Measurements from ENCODE around the gene SOCS4.
"Not testable (repeated sequence)": the region's sequence is repeated elsewhere in the genome, so short reads cannot be mapped to it uniquely, and the experiment has no call there.

SOCS4 gene

DNA sequence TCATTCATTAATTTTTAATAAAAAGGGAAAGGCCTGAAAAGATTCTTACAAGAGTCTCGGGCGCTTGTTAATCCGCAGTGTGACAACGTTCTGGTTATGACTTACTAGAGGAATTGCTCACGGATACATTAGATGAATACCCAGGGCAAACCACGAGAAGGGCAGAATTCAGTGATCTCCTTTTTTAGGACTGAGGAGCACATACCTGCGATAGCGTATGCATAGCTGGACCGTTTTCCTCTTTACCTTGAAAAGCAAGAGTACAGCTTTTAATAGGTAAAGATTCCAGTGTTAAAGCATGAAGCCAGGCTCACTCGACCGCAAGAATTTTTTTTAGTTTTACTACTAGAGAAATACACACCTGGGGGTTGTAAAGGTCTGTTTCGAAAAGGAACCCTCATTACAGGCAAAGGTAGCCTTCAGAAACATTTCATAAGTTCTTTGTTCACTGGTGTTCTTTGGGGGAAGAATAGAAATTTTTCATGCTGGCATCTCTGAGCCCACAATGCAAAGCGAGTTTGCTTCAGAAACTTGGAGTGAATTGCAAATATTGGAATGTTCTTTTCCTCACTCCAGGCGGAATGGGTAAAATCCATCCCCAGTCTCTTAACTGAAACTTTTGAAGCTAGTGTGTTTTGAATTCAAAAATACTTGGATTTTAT is 25.4 kb downstream of the SOCS4 start:
- no peak for DNase-seq

- DNase-seq = no peak
Measured at GRCh38 chr14:55053018-55053417, 26.0 kb downstream of the SOCS4 start.

- DNase-seq = no peak
Measured at GRCh38 chr14:55053500-55053899, 26.5 kb downstream of the SOCS4 start.

- no peak for DNase-seq
Measured at GRCh38 chr14:55054098-55054497, 27.1 kb downstream of the SOCS4 start.

- no peak for DNase-seq
Measured at GRCh38 chr14:55057919-55058318, 30.9 kb downstream of the SOCS4 start.

GRCh38 chr14:55059333-55059732 is 32.3 kb downstream of the SOCS4 start:
- no peak for DNase-seq

GRCh38 chr14:55062517-55063351 is 35.7 kb downstream of the SOCS4 start:
- DNase-seq = no peak

DNA sequence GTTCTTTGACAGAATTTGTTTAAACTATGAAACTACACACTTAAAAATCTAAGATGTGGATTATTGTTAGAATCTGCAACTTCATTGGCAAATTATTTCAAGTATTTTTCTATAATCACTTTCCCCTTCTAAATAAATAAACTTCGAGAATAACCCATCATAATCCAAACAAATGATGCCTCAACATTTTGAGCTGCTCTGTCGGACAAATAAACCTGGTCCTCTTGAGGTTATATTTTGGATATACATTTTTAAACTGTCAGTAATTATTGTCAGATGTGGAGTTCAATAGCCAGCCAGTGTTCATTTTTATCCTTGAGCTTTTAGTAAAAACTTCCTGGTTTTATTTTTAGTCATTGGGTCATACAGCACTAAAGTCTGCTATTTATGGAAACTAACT is 37.9 kb downstream of the SOCS4 start:
- not testable (repeated sequence) for DNase-seq

DNA sequence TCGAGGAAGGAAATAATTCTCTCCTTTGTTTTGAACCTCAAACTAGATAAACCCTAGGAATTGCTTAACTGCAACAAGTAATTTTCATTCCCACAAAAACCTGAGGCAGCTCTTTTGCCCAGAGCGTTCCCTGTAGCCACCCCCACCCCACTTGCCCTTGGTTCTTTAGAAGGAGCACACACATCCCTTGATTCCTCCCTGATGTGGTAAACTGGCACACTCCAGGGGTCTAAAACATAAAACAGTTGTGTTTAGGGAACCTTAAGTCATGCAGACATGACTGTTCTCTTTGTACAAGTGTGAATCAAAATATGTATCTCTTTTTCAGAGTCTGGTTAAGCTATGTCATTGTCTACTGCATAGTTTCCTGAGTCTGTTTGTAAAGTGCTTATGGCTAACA is 38.4 kb downstream of the SOCS4 start:
- no peak for DNase-seq

GRCh38 chr14:55066223-55066622 is 39.2 kb downstream of the SOCS4 start:
- DNase-seq = no peak

- no peak for DNase-seq
Measured at GRCh38 chr14:55070981-55071411, 44.0 kb downstream of the SOCS4 start.

DNA sequence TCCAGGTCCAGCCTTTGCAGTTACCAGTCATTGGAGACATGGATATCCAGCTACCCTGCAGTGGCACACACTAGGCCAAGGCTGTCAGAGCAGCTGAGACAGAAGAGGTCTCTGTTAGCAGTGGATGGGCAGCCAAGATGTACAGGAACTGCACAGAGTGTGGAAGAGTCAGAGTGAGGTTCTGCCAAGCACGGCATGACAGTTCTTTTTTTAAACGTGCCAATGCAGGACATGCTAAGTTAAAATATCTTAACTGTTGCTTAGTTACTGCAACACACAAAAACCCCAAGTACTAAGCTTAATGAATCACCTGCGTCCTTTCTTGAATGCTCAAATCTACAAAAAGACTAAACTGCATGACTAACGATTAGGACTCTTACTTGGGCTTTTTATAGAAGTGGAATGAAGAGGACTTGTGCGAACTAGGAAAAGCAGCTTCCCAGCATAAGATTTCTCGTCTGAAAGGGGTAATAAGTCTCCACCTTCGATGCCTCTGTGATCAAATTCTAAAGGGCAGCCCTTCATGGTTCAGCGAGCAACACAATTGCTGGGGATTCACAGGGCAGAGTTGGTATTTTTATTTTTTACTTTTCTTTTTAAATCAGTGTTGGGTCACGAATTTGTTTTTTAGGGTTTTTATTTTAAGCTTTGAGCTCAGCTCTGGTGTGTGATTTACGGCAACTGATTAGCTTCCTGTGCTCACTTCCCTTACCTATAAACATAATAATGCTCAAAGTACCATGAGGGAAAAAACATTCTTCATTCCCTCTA is 45.0 kb downstream of the SOCS4 start:
- DNase-seq = no peak

- DNase-seq = no peak
Measured at GRCh38 chr14:55073856-55074255, 46.8 kb downstream of the SOCS4 start.

DNA sequence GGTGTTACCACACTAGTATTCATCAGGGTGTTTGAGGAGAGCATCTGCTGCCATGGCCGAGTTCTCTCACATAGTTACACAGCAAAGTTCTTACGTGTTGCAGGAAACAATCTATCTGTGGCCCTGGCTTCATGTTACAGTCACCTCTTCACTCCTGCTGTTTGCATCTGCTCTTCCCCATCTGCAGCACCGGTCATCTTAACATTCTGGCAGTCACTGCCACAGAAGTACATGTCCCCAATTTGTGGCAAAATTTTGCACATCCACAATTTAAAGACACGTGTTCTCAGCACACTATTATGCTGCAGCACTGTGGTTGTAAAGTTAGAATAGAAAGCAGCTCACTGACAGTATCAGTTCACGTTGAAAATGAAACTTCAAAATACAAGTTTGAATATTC is 47.6 kb downstream of the SOCS4 start:
- no peak for DNase-seq

DNA sequence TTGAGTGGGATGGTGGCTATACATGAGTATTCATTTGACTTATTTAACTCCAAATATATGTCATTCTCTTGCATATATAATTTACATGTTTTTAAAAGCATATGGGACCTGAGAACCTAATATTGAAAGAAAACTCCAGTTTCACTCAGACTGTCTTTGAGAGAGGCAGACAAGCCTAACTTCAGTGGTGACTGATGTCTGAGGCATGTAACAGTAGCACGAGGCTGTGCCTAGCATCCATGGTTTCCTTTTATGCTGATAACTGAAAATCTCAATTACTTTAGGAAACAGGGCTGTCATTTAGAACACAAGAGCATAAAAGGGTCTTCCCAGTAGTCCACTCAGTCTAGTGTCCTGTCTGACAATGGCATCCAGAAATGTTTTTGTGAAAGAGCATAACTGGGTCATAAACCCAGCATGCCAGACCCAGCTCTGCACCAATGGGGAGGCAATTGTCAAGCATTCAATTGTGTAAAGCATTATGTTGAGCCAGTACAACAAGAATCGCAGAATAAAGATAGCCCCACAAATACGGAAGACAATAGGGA is 48.7 kb downstream of the SOCS4 start:
- no peak for DNase-seq

GRCh38 chr14:55077170-55078151 is 50.4 kb downstream of the SOCS4 start:
- no peak for DNase-seq

DNA sequence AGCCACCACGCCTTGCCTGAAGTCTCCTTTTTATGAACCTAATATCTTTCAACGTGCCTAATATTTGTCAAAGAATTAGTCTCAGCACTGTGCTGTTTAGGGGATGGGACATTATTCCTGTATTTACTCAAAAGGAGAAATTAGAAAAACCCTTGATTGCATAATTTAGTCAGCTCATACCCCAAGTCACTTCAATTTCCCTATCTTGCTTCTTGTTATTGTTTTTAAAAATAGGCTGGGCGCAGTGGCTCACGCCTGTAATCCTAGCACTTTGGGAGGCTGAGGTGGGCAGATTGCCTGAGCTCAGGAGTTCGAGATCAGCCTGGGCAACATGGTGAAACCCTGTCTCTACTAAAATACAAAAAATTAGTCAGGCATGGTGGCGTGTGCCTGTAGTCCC is 52.9 kb downstream of the SOCS4 start:
- not testable (repeated sequence) for DNase-seq

- no peak for DNase-seq
Measured at GRCh38 chr14:55084401-55085059, 57.5 kb downstream of the SOCS4 start.

DNA sequence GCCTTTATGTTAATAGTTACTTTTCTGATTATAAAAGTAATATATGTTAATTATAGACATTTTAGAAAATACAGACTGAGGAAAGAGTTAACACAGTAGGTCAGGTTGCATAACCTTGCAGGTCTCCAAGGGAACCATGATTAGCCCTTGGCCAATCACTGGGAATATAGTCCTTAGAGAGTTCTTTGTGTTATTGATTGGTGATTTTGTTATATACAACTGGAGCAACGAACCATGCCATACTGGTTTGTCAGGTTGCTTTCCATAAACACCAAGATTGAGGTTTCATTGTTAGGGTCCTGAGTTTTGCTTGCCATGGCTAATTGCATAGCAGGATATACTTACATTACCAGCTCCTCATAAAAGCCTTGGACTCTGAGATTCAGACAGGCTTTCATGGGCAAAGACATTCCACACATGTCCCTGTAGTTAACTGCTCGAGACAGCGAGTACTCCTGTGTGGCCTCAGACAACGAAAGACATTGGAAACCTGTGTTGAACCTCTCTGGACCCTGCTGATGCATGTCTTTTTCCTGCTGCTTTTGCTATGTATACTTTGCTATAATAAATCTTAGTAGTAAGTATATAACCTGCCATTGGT is 58.1 kb downstream of the SOCS4 start:
- DNase-seq = no peak

DNA sequence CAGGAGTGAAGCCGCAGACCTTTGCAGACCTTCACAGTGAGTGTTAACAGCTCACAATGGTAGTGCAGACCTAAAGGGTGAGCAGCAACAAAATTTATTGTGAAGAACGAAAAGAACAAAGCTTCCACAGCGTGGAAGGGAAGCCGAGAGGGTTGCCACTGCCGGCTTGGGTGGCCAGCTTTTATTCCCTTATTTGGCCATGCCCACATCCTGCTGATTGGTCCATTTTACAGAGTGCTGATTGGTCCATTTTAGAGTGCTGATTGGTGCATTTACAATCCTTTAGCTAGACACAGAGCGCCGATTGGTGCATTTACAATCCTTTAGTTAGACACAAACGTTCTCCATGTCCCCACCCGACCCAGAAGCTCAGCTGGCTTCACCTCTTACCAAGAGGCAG is 59.9 kb downstream of the SOCS4 start:
- DNase-seq = no peak

GRCh38 chr14:55088356-55088755 is 61.3 kb downstream of the SOCS4 start:
- DNase-seq = no peak
